A549 treated with CORT108297 at 1 μM for 4 hours (cell line): ENCODE results near the gene POLR3F. TPM values are rescaled to one million over a fixed set of nuclear protein-coding genes. Genes with fewer than 3 reads are reported as not detected.

Source experiments
- total RNA-seq: library from RNA; stranded (reverse); fragments of 200-300 nt; extraction: Qiagen RNA extraction; gene quantifications from 5 replicates; pipeline ENCODE4 v1.2.3, GENCODE V29; 2022

POLR3F gene
- 14.1 to 23.6 TPM (median 15.2 TPM) in 5 replicates for total RNA-seq

GRCh38 chr20:18466894-18467730, at the start of gene POLR3F, which contains the start of gene DZANK1:
TSS of gene POLR3F (plus strand) at chr20:18467390. CDS start at chr20:18467507, 117 bp downstream.
TSS of gene DZANK1 (minus strand) at chr20:18467030. CDS start at chr20:18465358, 1,672 bp downstream.

GRCh38 chr20:18496740-18497592, 29.8 kb downstream of the POLR3F start, which contains the start of gene RBBP9:
TSS of gene RBBP9 (minus strand) at chr20:18497225. CDS start at chr20:18497167, 58 bp downstream.

GRCh38 chr20:18507218-18508191, 40.3 kb downstream of the POLR3F start, which contains the start of gene SEC23B:
TSS of gene SEC23B (plus strand) at chr20:18507940. CDS start at chr20:18510836, 2,896 bp downstream.

Other genes starting within 250 kb of the POLR3F start
- gene ZNF133, start 178.9 kb upstream of the POLR3F start, total RNA-seq = 9.0 to 11.5 TPM (median 10.1 TPM) in 5 replicates
- 2.7 to 3.0 TPM (median 2.8 TPM) in 5 replicates for gene DZANK1, start 360 bp upstream of the POLR3F start, total RNA-seq
- gene RBBP9, start 29.8 kb downstream of the POLR3F start, total RNA-seq = 12.8 to 15.6 TPM (median 14.6 TPM) in 5 replicates
- 57.0 to 61.8 TPM (median 59.4 TPM) in 5 replicates for gene SEC23B, start 40.5 kb downstream of the POLR3F start, total RNA-seq
- gene SMIM26, start 100.0 kb downstream of the POLR3F start, total RNA-seq = 134 to 169 TPM (median 135 TPM) in 5 replicates
- gene DTD1, start 120.7 kb downstream of the POLR3F start, total RNA-seq = 77.6 to 82.6 TPM (median 77.9 TPM) in 5 replicates